OCI-LY3 (cell line): ENCODE results near the gene IPO11.

ENCODE experiments used
- CTCF ChIP-seq: fragments of 200-600, 300-600 bp; sonication (generic); IDR thresholded peaks from 2 replicates; pipeline ENCODE4 v1.5.1; 2014; ENCODE audit warnings: antibody characterized with exemption, low read length, low read depth
- EZH2phosphoT487 ChIP-seq: fragments of 200-600 bp; shearing (Covaris generic); IDR thresholded peaks from 2 replicates; pipeline ENCODE4 v1.6.1; 2018; ENCODE audit warnings: antibody characterized with exemption, mixed run types, low read depth

GRCh38 chr5:62596096-62596495 is 183.5 kb downstream of the IPO11 start:
- no peak for TF ChIP-seq CTCF
- no peak for TF ChIP-seq EZH2phosphoT487
